HL-60 (cell line): ENCODE data around the gene LAMA2.
A peak's percentile ranks its signal among the peaks of the same experiment; 100 is the strongest.

ENCODE experiments used
- DNase-seq, 2 experiments: peaks; one replicate each; pipeline ENCODE4 v3.0.0-alpha.2; 2010 to 2020; ENCODE audit warnings: low read depth in 1 of 2, low spot score in 1 of 2
- H3K27ac ChIP-seq: fragments of 250-450 bp; sonication (Bioruptor Pico); replicated peaks from 2 replicates; pipeline ENCODE4 v1.5.1; 2020; ENCODE audit warnings: mild to moderate bottlenecking, moderate library complexity
- H3K27me3 ChIP-seq: fragments of 250-450 bp; sonication (Bioruptor Pico); 2 replicates; pipeline ENCODE4 v1.5.1; 2021; ENCODE audit warnings: mild to moderate bottlenecking, moderate library complexity; ENCODE audit not compliant: insufficient read depth, poor library complexity, severe bottlenecking
- H3K4me3 ChIP-seq: replicated peaks from 2 replicates; pipeline ENCODE4 v1.5.1; 2011; ENCODE audit warnings: mild to moderate bottlenecking, control low read depth, low read length; ENCODE audit not compliant: insufficient read depth
- CTCF ChIP-seq: IDR thresholded peaks from one replicate; pipeline ENCODE4 v1.5.1; 2011; ENCODE audit warnings: low read length, control low read depth, inconsistent platforms; ENCODE audit not compliant: insufficient read depth
- GABPA ChIP-seq: IDR thresholded peaks from 2 replicates; pipeline ENCODE4 v1.6.1; 2012; ENCODE audit warnings: low read depth
- POLR2AphosphoS5 ChIP-seq: IDR thresholded peaks from 2 replicates; pipeline ENCODE4 v1.6.1; 2012; ENCODE audit warnings: low read depth
- SPI1 ChIP-seq: IDR thresholded peaks from 2 replicates; pipeline ENCODE4 v1.6.1; 2012; ENCODE audit warnings: low read depth, mild to moderate bottlenecking, borderline replicate concordance
- TF ChIP-seq, protein P1 (sequence below): IDR thresholded peaks from 2 replicates; pipeline ENCODE4 v1.6.1; 2012; ENCODE audit warnings: low read depth; ENCODE audit not compliant: insufficient replicate concordance

Gene LAMA2

GRCh38 chr6:129542705-129543104 is 659.8 kb downstream of the LAMA2 start:
- DNase-seq, result no peak
- no peak overlapping the region for H3K27ac ChIP-seq
- H3K27me3 ChIP-seq, result peaks cover 7% of the 10 kb centered on the region
- no peak overlapping the region for H3K4me3 ChIP-seq
- TF ChIP-seq POLR2AphosphoS5, result no peak
- peak; percentile 85 for TF ChIP-seq SPI1

GRCh38 chr6:129543981-129544380 is 661.0 kb downstream of the LAMA2 start:
- Histone ChIP-seq H3K27me3 (no peaks in the 10 kb centered on the region), H3K4me3 (no peak overlapping the region), H3K27ac (no peak overlapping the region)
- DNase-seq, result no peak
- TF ChIP-seq GABPA (no peak), SPI1 (no peak), CTCF (no peak), POLR2AphosphoS5 (no peak)
- TF ChIP-seq, protein P1, sequence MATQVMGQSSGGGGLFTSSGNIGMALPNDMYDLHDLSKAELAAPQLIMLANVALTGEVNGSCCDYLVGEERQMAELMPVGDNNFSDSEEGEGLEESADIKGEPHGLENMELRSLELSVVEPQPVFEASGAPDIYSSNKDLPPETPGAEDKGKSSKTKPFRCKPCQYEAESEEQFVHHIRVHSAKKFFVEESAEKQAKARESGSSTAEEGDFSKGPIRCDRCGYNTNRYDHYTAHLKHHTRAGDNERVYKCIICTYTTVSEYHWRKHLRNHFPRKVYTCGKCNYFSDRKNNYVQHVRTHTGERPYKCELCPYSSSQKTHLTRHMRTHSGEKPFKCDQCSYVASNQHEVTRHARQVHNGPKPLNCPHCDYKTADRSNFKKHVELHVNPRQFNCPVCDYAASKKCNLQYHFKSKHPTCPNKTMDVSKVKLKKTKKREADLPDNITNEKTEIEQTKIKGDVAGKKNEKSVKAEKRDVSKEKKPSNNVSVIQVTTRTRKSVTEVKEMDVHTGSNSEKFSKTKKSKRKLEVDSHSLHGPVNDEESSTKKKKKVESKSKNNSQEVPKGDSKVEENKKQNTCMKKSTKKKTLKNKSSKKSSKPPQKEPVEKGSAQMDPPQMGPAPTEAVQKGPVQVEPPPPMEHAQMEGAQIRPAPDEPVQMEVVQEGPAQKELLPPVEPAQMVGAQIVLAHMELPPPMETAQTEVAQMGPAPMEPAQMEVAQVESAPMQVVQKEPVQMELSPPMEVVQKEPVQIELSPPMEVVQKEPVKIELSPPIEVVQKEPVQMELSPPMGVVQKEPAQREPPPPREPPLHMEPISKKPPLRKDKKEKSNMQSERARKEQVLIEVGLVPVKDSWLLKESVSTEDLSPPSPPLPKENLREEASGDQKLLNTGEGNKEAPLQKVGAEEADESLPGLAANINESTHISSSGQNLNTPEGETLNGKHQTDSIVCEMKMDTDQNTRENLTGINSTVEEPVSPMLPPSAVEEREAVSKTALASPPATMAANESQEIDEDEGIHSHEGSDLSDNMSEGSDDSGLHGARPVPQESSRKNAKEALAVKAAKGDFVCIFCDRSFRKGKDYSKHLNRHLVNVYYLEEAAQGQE, result no peak

GRCh38 chr6:129544892-129545612 is 662.1 kb downstream of the LAMA2 start:
- TF ChIP-seq CTCF (no peak), POLR2AphosphoS5 (no peak), GABPA (no peak), SPI1 (no peak)
- TF ChIP-seq, protein P1, result no peak
- Histone ChIP-seq H3K27me3 (no peaks in the 10 kb centered on the region), H3K4me3 (no peak overlapping the region), H3K27ac (no peak overlapping the region)
- DNase-seq, result no peak

DNA sequence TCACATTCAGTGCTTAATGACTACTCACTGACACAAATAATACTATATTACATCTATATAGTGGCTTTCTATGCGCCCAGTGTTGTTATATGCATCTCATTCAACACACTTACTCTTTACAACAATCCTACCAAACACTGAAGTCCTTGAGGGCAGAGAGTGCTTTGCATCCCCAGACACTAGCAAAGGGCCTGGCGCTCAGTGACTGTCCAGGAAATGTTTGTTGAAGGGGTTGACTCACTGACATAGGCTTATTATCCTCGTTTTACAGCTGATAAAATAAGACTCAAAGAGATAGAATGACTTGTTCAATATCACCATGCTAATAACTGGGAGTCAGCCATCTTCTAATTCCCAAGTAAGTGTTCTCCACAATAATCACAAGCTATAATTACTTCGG is 663.8 kb downstream of the LAMA2 start:
- H3K27ac ChIP-seq, result no peak overlapping the region
- no peak for DNase-seq
- no peak overlapping the region for H3K4me3 ChIP-seq
- no peak for TF ChIP-seq POLR2AphosphoS5
- peaks cover 2% of the 10 kb centered on the region for H3K27me3 ChIP-seq

DNA sequence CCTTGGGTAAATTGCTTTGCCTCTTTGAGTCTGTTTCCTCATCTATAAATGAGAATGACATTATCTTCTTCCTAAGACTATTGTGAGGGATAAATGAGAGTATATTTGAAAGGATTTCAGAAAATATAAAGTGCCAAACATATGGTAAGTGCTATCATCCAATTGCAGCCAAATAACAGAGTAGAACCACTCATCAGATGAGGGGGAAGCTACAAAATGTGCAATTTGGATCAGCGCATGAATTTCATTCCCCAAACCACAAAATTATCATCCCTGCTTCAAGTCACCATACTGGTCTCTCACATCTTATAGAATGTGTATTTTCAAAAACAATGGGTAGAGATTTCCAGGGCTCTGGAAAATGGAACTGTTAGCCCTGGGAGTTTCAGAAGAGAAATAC is 668.5 kb downstream of the LAMA2 start:
- no peak overlapping the region for H3K27ac ChIP-seq
- TF ChIP-seq GABPA (no peak), CTCF (no peak), SPI1 (no peak), POLR2AphosphoS5 (no peak)
- TF ChIP-seq, protein P1, result no peak
- no peak for DNase-seq
- H3K4me3 ChIP-seq, result no peak overlapping the region
- peaks cover 5% of the 10 kb centered on the region for H3K27me3 ChIP-seq
